Muscle of leg (tissue), 11 donors: Measurements from ENCODE around the gene TMEM220. TPM values are rescaled to one million over a fixed set of nuclear protein-coding genes. Genes with fewer than 3 reads are reported as not detected.
A peak's percentile ranks its signal among the peaks of the same experiment; 100 is the strongest.
"Not testable (repeated sequence)": the region's sequence is repeated elsewhere in the genome, so short reads cannot be mapped to it uniquely, and the experiment has no call there.

Source experiments
- DNase-seq: peaks from one replicate; pipeline ENCODE4 v3.0.0; 2013
- H3K27ac ChIP-seq: one replicate; pipeline ENCODE4 v1.5.1; 2013; ENCODE audit warnings: mild to moderate bottlenecking, low read length, control low read depth
- H3K27me3 ChIP-seq: one replicate; pipeline ENCODE4 v1.6.1; 2013; ENCODE audit warnings: low read length; ENCODE audit not compliant: control insufficient read depth, insufficient read depth
- H3K36me3 ChIP-seq: one replicate; pipeline ENCODE4 v1.6.1; 2013; ENCODE audit warnings: low read length; ENCODE audit not compliant: control insufficient read depth, insufficient read depth
- H3K4me1 ChIP-seq: one replicate; pipeline ENCODE4 v1.6.1; 2013; ENCODE audit warnings: low read length; ENCODE audit not compliant: control insufficient read depth, insufficient read depth
- H3K4me3 ChIP-seq: one replicate; pipeline ENCODE4 v1.5.1; 2013; ENCODE audit warnings: low read length, control low read depth
- H3K9me3 ChIP-seq: replicated peaks from 2 replicates; pipeline ENCODE4 v1.6.1; 2013; ENCODE audit warnings: low read depth, low read length; ENCODE audit not compliant: control insufficient read depth
- WGBS: methylation state at CpG from one replicate; pipeline ENCODE4 v1.1.5; 2013; ENCODE audit warnings: missing lambda C conversion rate; ENCODE audit not compliant: insufficient coverage; 5-methylcytosine and 5-hydroxymethylcytosine counted together
- polyA plus RNA-seq, 8 donors: library from polyadenylated mRNA; unstranded; fragments of 120-200 nt; gene quantifications; one replicate each; pipeline versions ENCODE4 v1.2.1 to v1.2.3, GENCODE V29; 2013; ENCODE audit warnings: inconsistent platforms in 1 of 8, low replicate concordance in 1 of 8; ENCODE audit not compliant: insufficient read length in 8 of 8, insufficient read depth in 1 of 8
- total RNA-seq: library from RNA; stranded (reverse); fragments of 120-200 nt; gene quantifications from one replicate; pipeline ENCODE4 v1.2.4, GENCODE V29; 2013

Gene TMEM220
- total and polyA plus RNA-seq, 9 donors = 5.1 to 13.4 (median 7.5) TPM

- WGBS = 60% methylated on average over 1 of the region's 3 CpGs
- DNase-seq = no peak
- no peaks in the 10 kb centered on the region for H3K9me3 ChIP-seq
- no peak overlapping the region for H3K4me3 ChIP-seq
- no peak overlapping the region for H3K27ac ChIP-seq
- H3K36me3 ChIP-seq = no peaks in the 10 kb centered on the region
- peaks cover 14% of the 10 kb centered on the region for H3K4me1 ChIP-seq
- H3K27me3 ChIP-seq = no peaks in the 10 kb centered on the region
Measured at GRCh38 chr17:10733666-10734065, 3.8 kb upstream of the TMEM220 start.

GRCh38 chr17:10732121-10732520, 2.3 kb upstream of the TMEM220 start:
- WGBS = 83% methylated on average over 5 of the region's 6 CpGs

DNA sequence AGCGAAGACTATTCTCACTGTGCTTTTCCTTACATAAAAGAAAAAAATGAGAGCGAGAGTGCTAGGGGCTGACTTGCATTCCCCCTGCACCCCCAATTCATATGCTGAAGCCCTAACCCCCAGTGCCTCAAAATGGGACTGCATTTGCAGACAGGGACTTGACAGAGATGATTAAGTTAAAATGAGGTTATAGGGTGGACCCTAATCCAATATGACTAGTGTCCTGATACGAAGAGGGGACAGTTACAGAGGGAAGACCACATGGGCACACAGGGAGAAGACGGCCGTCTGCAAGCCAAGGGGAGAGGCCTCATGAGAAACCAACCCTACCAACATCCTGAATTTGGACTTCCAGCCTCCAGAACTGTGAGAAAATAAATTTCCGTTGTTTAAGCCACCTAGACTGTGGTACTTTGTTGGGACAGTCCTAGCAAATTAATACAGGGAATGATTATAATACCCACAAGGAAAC, 1.6 kb upstream of the TMEM220 start:
- DNase-seq = no peak
- Histone ChIP-seq H3K4me1 (peaks cover 10% of the 10 kb centered on the region), H3K4me3 (no peak overlapping the region), H3K27me3 (no peaks in the 10 kb centered on the region), H3K27ac (no peak overlapping the region), H3K9me3 (no peaks in the 10 kb centered on the region), H3K36me3 (peaks cover 3% of the 10 kb centered on the region)
- WGBS = no CpG with 5 or more reads among the region's 6 CpGs

More at GRCh38 chr17:10732121-10732520, 2.3 kb upstream of the TMEM220 start:
- H3K27ac ChIP-seq, DNase-seq, H3K9me3 ChIP-seq, H3K36me3 ChIP-seq, H3K4me3 ChIP-seq, H3K27me3 ChIP-seq: not testable (repeated sequence)
- H3K4me1 ChIP-seq = peaks cover 10% of the 10 kb centered on the region

GRCh38 chr17:10730247-10730646, 424 bp upstream of the TMEM220 start:
- not testable (repeated sequence) for DNase-seq, H3K27me3 ChIP-seq, H3K9me3 ChIP-seq
- peak overlapping the region; percentile 88 for H3K27ac ChIP-seq
- H3K36me3 ChIP-seq = peaks cover 13% of the 10 kb centered on the region
- 4% methylated on average over 9 of the region's 15 CpGs for WGBS
- peak overlapping the region; percentile 72 for H3K4me3 ChIP-seq
- peaks cover 10% of the 10 kb centered on the region for H3K4me1 ChIP-seq

GRCh38 chr17:10728331-10728892, 1.4 kb downstream of the TMEM220 start:
- H3K27ac ChIP-seq = no peak overlapping the region
- H3K4me3 ChIP-seq = no peak overlapping the region
- no peaks in the 10 kb centered on the region for H3K9me3 ChIP-seq
- H3K27me3 ChIP-seq = no peaks in the 10 kb centered on the region
- 97% methylated on average over 5 of the region's 10 CpGs for WGBS
- DNase-seq = no peak
- H3K4me1 ChIP-seq = peaks cover 10% of the 10 kb centered on the region
- peaks cover 22% of the 10 kb centered on the region for H3K36me3 ChIP-seq

DNA sequence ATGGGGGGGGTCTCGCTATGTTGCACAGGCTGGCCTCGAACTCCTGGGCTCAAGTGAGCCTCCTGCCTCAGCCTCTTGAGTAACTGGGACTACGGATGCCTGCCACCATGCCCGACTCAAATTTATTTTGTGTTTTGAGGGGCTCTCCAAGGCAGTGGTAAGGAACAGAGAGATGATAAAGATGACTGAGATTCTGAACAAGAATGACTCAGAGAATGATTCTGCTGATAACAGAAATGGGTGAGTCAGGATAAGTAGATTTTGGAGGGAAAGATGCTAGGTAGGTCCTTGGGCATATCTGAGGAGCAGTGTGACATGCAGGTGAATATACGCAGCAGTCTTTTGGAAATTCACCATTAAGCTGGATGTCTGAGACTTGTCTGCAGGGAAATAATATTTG, 2.6 kb downstream of the TMEM220 start:
- H3K27me3 ChIP-seq = no peaks in the 10 kb centered on the region
- no peak overlapping the region for H3K27ac ChIP-seq
- no peak for DNase-seq
- 96% methylated on average over 3 of the region's 5 CpGs for WGBS
- H3K4me3 ChIP-seq = no peak overlapping the region
- H3K9me3 ChIP-seq = no peaks in the 10 kb centered on the region
- H3K36me3 ChIP-seq = peaks cover 25% of the 10 kb centered on the region
- H3K4me1 ChIP-seq = peaks cover 10% of the 10 kb centered on the region

DNA sequence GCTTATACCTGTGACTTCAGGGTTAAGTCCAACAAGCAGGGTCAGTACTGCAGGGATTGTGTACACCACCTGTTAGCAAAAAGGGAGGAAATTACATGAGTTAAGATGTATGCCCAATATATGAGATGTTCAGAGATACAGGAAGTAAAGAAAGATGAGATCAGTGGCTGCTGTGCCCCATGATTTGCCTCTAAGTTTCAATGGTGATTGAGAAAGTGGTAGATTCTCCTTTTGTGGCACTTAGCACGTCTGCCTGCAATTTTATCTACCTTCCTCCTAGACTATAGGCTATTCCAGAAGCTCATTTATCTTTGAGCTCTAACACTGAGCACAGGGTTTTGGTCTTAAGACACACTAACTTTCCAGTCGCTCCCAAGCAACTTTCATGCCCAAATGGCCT, 3.6 kb downstream of the TMEM220 start:
- no peak overlapping the region for H3K4me3 ChIP-seq
- no peak for DNase-seq
- peaks cover 25% of the 10 kb centered on the region for H3K36me3 ChIP-seq
- H3K27ac ChIP-seq = no peak overlapping the region
- H3K27me3 ChIP-seq = no peaks in the 10 kb centered on the region
- no peaks in the 10 kb centered on the region for H3K9me3 ChIP-seq
- peaks cover 10% of the 10 kb centered on the region for H3K4me1 ChIP-seq
- WGBS = 100% methylated on average over 1 of the region's 2 CpGs

GRCh38 chr17:10725262-10725661, 4.6 kb downstream of the TMEM220 start:
- Histone ChIP-seq H3K36me3 (peaks cover 28% of the 10 kb centered on the region), H3K9me3 (no peaks in the 10 kb centered on the region), H3K27ac (no peak overlapping the region), H3K4me1 (peaks cover 8% of the 10 kb centered on the region), H3K4me3 (no peak overlapping the region), H3K27me3 (no peaks in the 10 kb centered on the region)
- DNase-seq = no peak
- WGBS = 78% methylated on average over 2 of the region's 3 CpGs

GRCh38 chr17:10724546-10725195, 5.2 kb downstream of the TMEM220 start:
- Histone ChIP-seq H3K36me3 (peaks cover 28% of the 10 kb centered on the region), H3K9me3 (no peaks in the 10 kb centered on the region), H3K4me3 (no peak overlapping the region), H3K27me3 (no peaks in the 10 kb centered on the region), H3K4me1 (peaks cover 8% of the 10 kb centered on the region), H3K27ac (no peak overlapping the region)
- no CpG with 5 or more reads among the region's 11 CpGs for WGBS
- DNase-seq = no peak

- Histone ChIP-seq H3K4me1 (no peaks in the 10 kb centered on the region), H3K27ac (no peak overlapping the region), H3K27me3 (no peaks in the 10 kb centered on the region), H3K36me3 (peaks cover 8% of the 10 kb centered on the region), H3K9me3 (no peaks in the 10 kb centered on the region), H3K4me3 (no peak overlapping the region)
- WGBS = no CpG with 5 or more reads among the region's 1 CpG
- DNase-seq = no peak
Measured at GRCh38 chr17:10718547-10718946, 11.3 kb downstream of the TMEM220 start.
